GM23338 (cell line): ENCODE measurements around the gene NUAK2. TPM values are rescaled to one million over a fixed set of nuclear protein-coding genes. Genes with fewer than 3 reads are reported as not detected.

Source experiments
- ATAC-seq: fragments of 200-7000 bp; cut with Tn5 transposase; 3 replicates; pipeline ENCODE4 v1.9.1; 2020
- DNase-seq: peaks from one replicate; pipeline ENCODE4 v3.0.0-alpha.2; 2015; ENCODE audit warnings: low spot score
- H2AFZ ChIP-seq: fragments of 200-600 bp; sonication (generic); 2 replicates; pipeline ENCODE4 v1.8.0; 2016; ENCODE audit warnings: antibody characterized with exemption, mild to moderate bottlenecking, moderate library complexity
- H3F3A ChIP-seq: fragments of 200-600 bp; sonication (generic); replicated peaks from 2 replicates; pipeline ENCODE4 v1.8.0; 2017; ENCODE audit warnings: antibody characterized with exemption, mixed run types, low read depth
- H3K27ac ChIP-seq: fragments of 200-600 bp; sonication (generic); 2 replicates; pipeline ENCODE4 v1.6.1; 2016; ENCODE audit warnings: low read depth
- H3K27me3 ChIP-seq: fragments of 200-600 bp; sonication (generic); 2 replicates; pipeline ENCODE4 v1.8.0; 2016; ENCODE audit warnings: mild to moderate bottlenecking, mixed run types, moderate library complexity; ENCODE audit not compliant: insufficient read depth
- H3K36me3 ChIP-seq: fragments of 200-600 bp; sonication (generic); 2 replicates; pipeline ENCODE4 v1.8.0; 2016; ENCODE audit warnings: mild to moderate bottlenecking; ENCODE audit not compliant: insufficient read depth
- H3K4me1 ChIP-seq: fragments of 200-600 bp; sonication (generic); 2 replicates; pipeline ENCODE4 v1.8.0; 2016; ENCODE audit warnings: mild to moderate bottlenecking, moderate library complexity; ENCODE audit not compliant: insufficient read depth
- H3K4me2 ChIP-seq: fragments of 200-600 bp; sonication (generic); 2 replicates; pipeline ENCODE4 v1.7.1; 2017; ENCODE audit warnings: mixed run types
- H3K4me3 ChIP-seq: fragments of 200-600 bp; sonication (generic); 2 replicates; pipeline ENCODE4 v1.6.1; 2016; ENCODE audit warnings: mixed run types
- H3K79me2 ChIP-seq: fragments of 200-600 bp; sonication (generic); replicated peaks from 2 replicates; pipeline ENCODE4 v1.8.0; 2017; ENCODE audit warnings: mild to moderate bottlenecking; ENCODE audit not compliant: insufficient read depth
- H3K9me2 ChIP-seq: fragments of 200-600 bp; sonication (generic); 2 replicates; pipeline ENCODE4 v1.8.0; 2017; ENCODE audit not compliant: insufficient read depth
- H4K20me1 ChIP-seq: fragments of 200-600 bp; sonication (generic); replicated peaks from 2 replicates; pipeline ENCODE4 v1.8.0; 2017; ENCODE audit warnings: mild to moderate bottlenecking; ENCODE audit not compliant: insufficient read depth
- H3K27ac Mint-ChIP-seq: 2 replicates; pipeline ENCODE4 v1.8.0; 2020; ENCODE audit warnings: inconsistent platforms, mild to moderate bottlenecking, moderate library complexity, mixed read lengths
- H3K27me3 Mint-ChIP-seq: 3 replicates; pipeline ENCODE4 v1.8.0; 2022; ENCODE audit warnings: low read depth, mild to moderate bottlenecking, moderate library complexity, mixed read lengths, inconsistent platforms; ENCODE audit not compliant: insufficient read depth, poor library complexity
- H3K36me3 Mint-ChIP-seq: 3 replicates; pipeline ENCODE4 v1.8.0; 2021; ENCODE audit warnings: low read depth, mild to moderate bottlenecking, inconsistent platforms, moderate library complexity, mixed read lengths
- H3K4me1 Mint-ChIP-seq: 3 replicates; pipeline ENCODE4 v1.8.0; 2020; ENCODE audit warnings: mild to moderate bottlenecking, inconsistent platforms, mixed read lengths
- H3K4me3 Mint-ChIP-seq: 3 replicates; pipeline ENCODE4 v1.8.0; 2021; ENCODE audit warnings: moderate library complexity, mild to moderate bottlenecking, inconsistent platforms, mixed read lengths
- H3K9me3 Mint-ChIP-seq: 3 replicates; pipeline ENCODE4 v1.8.0; 2020; ENCODE audit warnings: moderate library complexity, mild to moderate bottlenecking, inconsistent platforms, mixed read lengths
- CREB1 ChIP-seq: fragments of 250-450 bp; sonication (Bioruptor Pico); IDR thresholded peaks from 2 replicates; pipeline ENCODE4 v1.5.0; 2020; ENCODE audit warnings: low read depth, mild to moderate bottlenecking, moderate library complexity
- EZH2 ChIP-seq: fragments of 200-600 bp; sonication (generic); IDR thresholded peaks from one replicate; pipeline ENCODE4 v1.8.0; 2017; ENCODE audit warnings: antibody characterized with exemption, mild to moderate bottlenecking, low read depth; ENCODE audit not compliant: unreplicated experiment
- EZH2phosphoT487 ChIP-seq: fragments of 200-600 bp; sonication (generic); IDR thresholded peaks from one replicate; pipeline ENCODE4 v1.8.1; 2018; ENCODE audit warnings: antibody characterized with exemption; ENCODE audit not compliant: unreplicated experiment
- JUNB ChIP-seq: IDR thresholded peaks from one replicate; pipeline ENCODE4 v1.6.1; 2016; ENCODE audit warnings: antibody characterized with exemption; ENCODE audit not compliant: unreplicated experiment
- NANOG ChIP-seq: IDR thresholded peaks from 2 replicates; pipeline ENCODE4 v1.6.1; 2016; ENCODE audit warnings: antibody characterized with exemption, borderline replicate concordance
- POLR2AphosphoS5 ChIP-seq: IDR thresholded peaks from 2 replicates; pipeline ENCODE4 v1.6.1; 2016; ENCODE audit warnings: antibody characterized with exemption, low read depth
- STAT1 ChIP-seq: IDR thresholded peaks from one replicate; pipeline ENCODE4 v1.6.1; 2016; ENCODE audit warnings: antibody characterized with exemption; ENCODE audit not compliant: unreplicated experiment
- ZNF114 ChIP-seq: fragments of 250-450 bp; sonication (Bioruptor Pico); IDR thresholded peaks from 2 replicates; pipeline ENCODE4 v1.5.0; 2020; ENCODE audit warnings: mild to moderate bottlenecking, moderate library complexity
- ZNF331 ChIP-seq: fragments of 250-450 bp; sonication (Bioruptor Pico); IDR thresholded peaks from 2 replicates; pipeline ENCODE4 v1.5.0; 2020; ENCODE audit warnings: low read depth, mild to moderate bottlenecking, moderate library complexity
- polyA plus RNA-seq: library from polyadenylated mRNA; unstranded; fragments of >200 nt; fragmentation: Nextera tagmentation; extraction: Ambion mirVana; gene quantifications from 2 replicates; pipeline ENCODE4 v1.2.1, GENCODE V29; 2016
- total RNA-seq: library from RNA; depleted of rRNA; stranded (reverse); fragments of >200 nt; shearing (Covaris generic); gene quantifications from 2 replicates; pipeline ENCODE4 v1.2.3, GENCODE V29; 2014
- TF ChIP-seq, protein P1 (sequence below): fragments of 250-450 bp; sonication (Bioruptor Pico); IDR thresholded peaks from 2 replicates; pipeline ENCODE4 v1.5.0; 2020; ENCODE audit warnings: mild to moderate bottlenecking, moderate library complexity
- TF ChIP-seq, protein P2 (sequence below): IDR thresholded peaks from one replicate; pipeline ENCODE4 v1.6.1; 2018; ENCODE audit warnings: antibody characterized with exemption; ENCODE audit not compliant: unreplicated experiment
- TF ChIP-seq, protein P3 (sequence below): IDR thresholded peaks from 2 replicates; pipeline ENCODE4 v1.6.1; 2016; ENCODE audit warnings: antibody characterized with exemption
- TF ChIP-seq, protein P4 (sequence below), 2 experiments: fragments of 200-600 bp in 1 of 2; sonication (generic) in 1 of 2; conservative IDR thresholded peaks; 2 replicates each; pipeline versions ENCODE4 v1.5.1 to v1.6.1; 2016 to 2017; ENCODE audit warnings: antibody characterized with exemption in 2 of 2, low read depth in 2 of 2, mild to moderate bottlenecking in 2 of 2, moderate library complexity in 1 of 2

Gene NUAK2
- total and polyA plus RNA-seq, 2 experiments from 2014 or later, result 7.8 to 15.3 TPM

DNA sequence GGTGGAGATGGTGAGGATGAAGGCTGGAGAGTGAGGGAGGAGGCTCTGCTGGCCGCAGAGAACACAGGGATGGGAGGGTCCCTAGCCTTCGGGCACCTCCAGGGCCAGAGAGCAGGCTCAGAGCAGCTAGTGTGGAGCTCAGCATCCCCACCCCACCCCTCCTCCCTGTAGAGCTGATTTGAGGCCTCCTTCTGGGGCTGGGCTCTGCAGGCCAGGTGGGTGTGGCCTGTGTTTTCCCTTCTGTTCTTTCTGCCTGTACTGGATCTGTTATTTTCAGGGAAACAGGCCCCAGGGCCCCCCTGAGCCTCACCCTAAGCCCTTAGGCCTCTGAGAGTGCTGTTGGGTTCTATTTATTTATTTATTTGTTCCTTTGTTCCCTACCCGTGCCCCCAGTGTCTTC, 49.0 kb downstream of the NUAK2 start:
- no peaks in the 10 kb centered on the region for H3K79me2 ChIP-seq
- Mint-ChIP-seq H3K36me3 (peaks cover 7% of the 10 kb centered on the region; the same call in 2 of the 3 replicates), H3K4me1 (peaks cover 28% of the 10 kb centered on the region), H3K27ac (no peak overlapping the region), H3K9me3 (no peaks in the 10 kb centered on the region), H3K27me3 (peaks cover 13% of the 10 kb centered on the region), H3K4me3 (no peak overlapping the region; the same call in 2 of the 3 replicates)
- H2AFZ ChIP-seq, result no peak overlapping the region
- no peak overlapping the region for H3K4me2 ChIP-seq
- H3F3A ChIP-seq, result peaks cover 6% of the 10 kb centered on the region; the same call in 1 of the 2 replicates
- peaks cover 18% of the 10 kb centered on the region; the same call in 1 of the 2 replicates for H3K4me1 ChIP-seq
- H3K27me3 ChIP-seq, result no peaks in the 10 kb centered on the region
- no peak overlapping the region for H3K4me3 ChIP-seq
- no peaks in the 10 kb centered on the region for H3K36me3 ChIP-seq
- DNase-seq, result no peak
- H3K9me2 ChIP-seq, result no peaks in the 10 kb centered on the region
- TF ChIP-seq JUNB (no peak), EZH2phosphoT487 (no peak), ZNF331 (CRISPR knock-in tag) (no peak), EZH2 (no peak), ZNF114 (CRISPR knock-in tag) (no peak), STAT1 (no peak), POLR2AphosphoS5 (no peak), CREB1 (CRISPR knock-in tag) (no peak), NANOG (no peak)
- TF ChIP-seq, protein P1, sequence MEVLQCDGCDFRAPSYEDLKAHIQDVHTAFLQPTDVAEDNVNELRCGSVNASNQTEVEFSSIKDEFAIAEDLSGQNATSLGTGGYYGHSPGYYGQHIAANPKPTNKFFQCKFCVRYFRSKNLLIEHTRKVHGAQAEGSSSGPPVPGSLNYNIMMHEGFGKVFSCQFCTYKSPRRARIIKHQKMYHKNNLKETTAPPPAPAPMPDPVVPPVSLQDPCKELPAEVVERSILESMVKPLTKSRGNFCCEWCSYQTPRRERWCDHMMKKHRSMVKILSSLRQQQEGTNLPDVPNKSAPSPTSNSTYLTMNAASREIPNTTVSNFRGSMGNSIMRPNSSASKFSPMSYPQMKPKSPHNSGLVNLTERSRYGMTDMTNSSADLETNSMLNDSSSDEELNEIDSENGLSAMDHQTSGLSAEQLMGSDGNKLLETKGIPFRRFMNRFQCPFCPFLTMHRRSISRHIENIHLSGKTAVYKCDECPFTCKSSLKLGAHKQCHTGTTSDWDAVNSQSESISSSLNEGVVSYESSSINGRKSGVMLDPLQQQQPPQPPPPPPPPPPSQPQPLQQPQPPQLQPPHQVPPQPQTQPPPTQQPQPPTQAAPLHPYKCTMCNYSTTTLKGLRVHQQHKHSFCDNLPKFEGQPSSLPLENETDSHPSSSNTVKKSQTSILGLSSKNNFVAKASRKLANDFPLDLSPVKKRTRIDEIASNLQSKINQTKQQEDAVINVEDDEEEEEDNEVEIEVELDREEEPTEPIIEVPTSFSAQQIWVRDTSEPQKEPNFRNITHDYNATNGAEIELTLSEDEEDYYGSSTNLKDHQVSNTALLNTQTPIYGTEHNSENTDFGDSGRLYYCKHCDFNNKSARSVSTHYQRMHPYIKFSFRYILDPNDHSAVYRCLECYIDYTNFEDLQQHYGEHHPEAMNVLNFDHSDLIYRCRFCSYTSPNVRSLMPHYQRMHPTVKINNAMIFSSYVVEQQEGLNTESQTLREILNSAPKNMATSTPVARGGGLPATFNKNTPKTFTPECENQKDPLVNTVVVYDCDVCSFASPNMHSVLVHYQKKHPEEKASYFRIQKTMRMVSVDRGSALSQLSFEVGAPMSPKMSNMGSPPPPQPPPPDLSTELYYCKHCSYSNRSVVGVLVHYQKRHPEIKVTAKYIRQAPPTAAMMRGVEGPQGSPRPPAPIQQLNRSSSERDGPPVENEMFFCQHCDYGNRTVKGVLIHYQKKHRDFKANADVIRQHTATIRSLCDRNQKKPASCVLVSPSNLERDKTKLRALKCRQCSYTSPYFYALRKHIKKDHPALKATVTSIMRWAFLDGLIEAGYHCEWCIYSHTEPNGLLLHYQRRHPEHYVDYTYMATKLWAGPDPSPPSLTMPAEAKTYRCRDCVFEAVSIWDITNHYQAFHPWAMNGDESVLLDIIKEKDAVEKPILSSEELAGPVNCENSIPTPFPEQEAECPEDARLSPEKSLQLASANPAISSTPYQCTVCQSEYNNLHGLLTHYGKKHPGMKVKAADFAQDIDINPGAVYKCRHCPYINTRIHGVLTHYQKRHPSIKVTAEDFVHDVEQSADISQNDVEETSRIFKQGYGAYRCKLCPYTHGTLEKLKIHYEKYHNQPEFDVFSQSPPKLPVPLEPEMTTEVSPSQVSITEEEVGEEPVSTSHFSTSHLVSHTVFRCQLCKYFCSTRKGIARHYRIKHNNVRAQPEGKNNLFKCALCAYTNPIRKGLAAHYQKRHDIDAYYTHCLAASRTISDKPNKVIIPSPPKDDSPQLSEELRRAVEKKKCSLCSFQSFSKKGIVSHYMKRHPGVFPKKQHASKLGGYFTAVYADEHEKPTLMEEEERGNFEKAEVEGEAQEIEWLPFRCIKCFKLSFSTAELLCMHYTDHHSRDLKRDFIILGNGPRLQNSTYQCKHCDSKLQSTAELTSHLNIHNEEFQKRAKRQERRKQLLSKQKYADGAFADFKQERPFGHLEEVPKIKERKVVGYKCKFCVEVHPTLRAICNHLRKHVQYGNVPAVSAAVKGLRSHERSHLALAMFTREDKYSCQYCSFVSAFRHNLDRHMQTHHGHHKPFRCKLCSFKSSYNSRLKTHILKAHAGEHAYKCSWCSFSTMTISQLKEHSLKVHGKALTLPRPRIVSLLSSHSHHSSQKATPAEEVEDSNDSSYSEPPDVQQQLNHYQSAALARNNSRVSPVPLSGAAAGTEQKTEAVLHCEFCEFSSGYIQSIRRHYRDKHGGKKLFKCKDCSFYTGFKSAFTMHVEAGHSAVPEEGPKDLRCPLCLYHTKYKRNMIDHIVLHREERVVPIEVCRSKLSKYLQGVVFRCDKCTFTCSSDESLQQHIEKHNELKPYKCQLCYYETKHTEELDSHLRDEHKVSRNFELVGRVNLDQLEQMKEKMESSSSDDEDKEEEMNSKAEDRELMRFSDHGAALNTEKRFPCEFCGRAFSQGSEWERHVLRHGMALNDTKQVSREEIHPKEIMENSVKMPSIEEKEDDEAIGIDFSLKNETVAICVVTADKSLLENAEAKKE (CRISPR knock-in tag), result no peak
- TF ChIP-seq, protein P2, sequence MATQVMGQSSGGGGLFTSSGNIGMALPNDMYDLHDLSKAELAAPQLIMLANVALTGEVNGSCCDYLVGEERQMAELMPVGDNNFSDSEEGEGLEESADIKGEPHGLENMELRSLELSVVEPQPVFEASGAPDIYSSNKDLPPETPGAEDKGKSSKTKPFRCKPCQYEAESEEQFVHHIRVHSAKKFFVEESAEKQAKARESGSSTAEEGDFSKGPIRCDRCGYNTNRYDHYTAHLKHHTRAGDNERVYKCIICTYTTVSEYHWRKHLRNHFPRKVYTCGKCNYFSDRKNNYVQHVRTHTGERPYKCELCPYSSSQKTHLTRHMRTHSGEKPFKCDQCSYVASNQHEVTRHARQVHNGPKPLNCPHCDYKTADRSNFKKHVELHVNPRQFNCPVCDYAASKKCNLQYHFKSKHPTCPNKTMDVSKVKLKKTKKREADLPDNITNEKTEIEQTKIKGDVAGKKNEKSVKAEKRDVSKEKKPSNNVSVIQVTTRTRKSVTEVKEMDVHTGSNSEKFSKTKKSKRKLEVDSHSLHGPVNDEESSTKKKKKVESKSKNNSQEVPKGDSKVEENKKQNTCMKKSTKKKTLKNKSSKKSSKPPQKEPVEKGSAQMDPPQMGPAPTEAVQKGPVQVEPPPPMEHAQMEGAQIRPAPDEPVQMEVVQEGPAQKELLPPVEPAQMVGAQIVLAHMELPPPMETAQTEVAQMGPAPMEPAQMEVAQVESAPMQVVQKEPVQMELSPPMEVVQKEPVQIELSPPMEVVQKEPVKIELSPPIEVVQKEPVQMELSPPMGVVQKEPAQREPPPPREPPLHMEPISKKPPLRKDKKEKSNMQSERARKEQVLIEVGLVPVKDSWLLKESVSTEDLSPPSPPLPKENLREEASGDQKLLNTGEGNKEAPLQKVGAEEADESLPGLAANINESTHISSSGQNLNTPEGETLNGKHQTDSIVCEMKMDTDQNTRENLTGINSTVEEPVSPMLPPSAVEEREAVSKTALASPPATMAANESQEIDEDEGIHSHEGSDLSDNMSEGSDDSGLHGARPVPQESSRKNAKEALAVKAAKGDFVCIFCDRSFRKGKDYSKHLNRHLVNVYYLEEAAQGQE, result no peak
- TF ChIP-seq, protein P3, sequence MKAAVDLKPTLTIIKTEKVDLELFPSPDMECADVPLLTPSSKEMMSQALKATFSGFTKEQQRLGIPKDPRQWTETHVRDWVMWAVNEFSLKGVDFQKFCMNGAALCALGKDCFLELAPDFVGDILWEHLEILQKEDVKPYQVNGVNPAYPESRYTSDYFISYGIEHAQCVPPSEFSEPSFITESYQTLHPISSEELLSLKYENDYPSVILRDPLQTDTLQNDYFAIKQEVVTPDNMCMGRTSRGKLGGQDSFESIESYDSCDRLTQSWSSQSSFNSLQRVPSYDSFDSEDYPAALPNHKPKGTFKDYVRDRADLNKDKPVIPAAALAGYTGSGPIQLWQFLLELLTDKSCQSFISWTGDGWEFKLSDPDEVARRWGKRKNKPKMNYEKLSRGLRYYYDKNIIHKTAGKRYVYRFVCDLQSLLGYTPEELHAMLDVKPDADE, result no peak
- TF ChIP-seq, protein P4, sequence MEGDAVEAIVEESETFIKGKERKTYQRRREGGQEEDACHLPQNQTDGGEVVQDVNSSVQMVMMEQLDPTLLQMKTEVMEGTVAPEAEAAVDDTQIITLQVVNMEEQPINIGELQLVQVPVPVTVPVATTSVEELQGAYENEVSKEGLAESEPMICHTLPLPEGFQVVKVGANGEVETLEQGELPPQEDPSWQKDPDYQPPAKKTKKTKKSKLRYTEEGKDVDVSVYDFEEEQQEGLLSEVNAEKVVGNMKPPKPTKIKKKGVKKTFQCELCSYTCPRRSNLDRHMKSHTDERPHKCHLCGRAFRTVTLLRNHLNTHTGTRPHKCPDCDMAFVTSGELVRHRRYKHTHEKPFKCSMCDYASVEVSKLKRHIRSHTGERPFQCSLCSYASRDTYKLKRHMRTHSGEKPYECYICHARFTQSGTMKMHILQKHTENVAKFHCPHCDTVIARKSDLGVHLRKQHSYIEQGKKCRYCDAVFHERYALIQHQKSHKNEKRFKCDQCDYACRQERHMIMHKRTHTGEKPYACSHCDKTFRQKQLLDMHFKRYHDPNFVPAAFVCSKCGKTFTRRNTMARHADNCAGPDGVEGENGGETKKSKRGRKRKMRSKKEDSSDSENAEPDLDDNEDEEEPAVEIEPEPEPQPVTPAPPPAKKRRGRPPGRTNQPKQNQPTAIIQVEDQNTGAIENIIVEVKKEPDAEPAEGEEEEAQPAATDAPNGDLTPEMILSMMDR (conservative IDR thresholded peaks at IDR 0.05; ENCODE audit: low read depth in 2 of 2), result no peak
- no peaks in the 10 kb centered on the region for H4K20me1 ChIP-seq
- H3K27ac ChIP-seq, result peak overlapping the region; percentile 67; the same call in 1 of the 2 replicates
- peak; percentile 12 for ATAC-seq
